HL-60 (cell line): ENCODE measurements around the gene CD58.

ENCODE experiments used
- DNase-seq, 2 experiments: peaks; one replicate each; pipeline ENCODE4 v3.0.0-alpha.2; 2010 to 2020; ENCODE audit warnings: low read depth in 1 of 2, low spot score in 1 of 2
- H3K27ac ChIP-seq: fragments of 250-450 bp; sonication (Bioruptor Pico); replicated peaks from 2 replicates; pipeline ENCODE4 v1.5.1; 2020; ENCODE audit warnings: mild to moderate bottlenecking, moderate library complexity
- H3K27me3 ChIP-seq: fragments of 250-450 bp; sonication (Bioruptor Pico); 2 replicates; pipeline ENCODE4 v1.5.1; 2021; ENCODE audit warnings: mild to moderate bottlenecking, moderate library complexity; ENCODE audit not compliant: insufficient read depth, poor library complexity, severe bottlenecking
- H3K4me3 ChIP-seq: replicated peaks from 2 replicates; pipeline ENCODE4 v1.5.1; 2011; ENCODE audit warnings: mild to moderate bottlenecking, control low read depth, low read length; ENCODE audit not compliant: insufficient read depth
- GABPA ChIP-seq: IDR thresholded peaks from 2 replicates; pipeline ENCODE4 v1.6.1; 2012; ENCODE audit warnings: low read depth
- POLR2AphosphoS5 ChIP-seq: IDR thresholded peaks from 2 replicates; pipeline ENCODE4 v1.6.1; 2012; ENCODE audit warnings: low read depth
- REST ChIP-seq: IDR thresholded peaks from 2 replicates; pipeline ENCODE4 v1.6.1; 2012; ENCODE audit warnings: low read depth; ENCODE audit not compliant: insufficient replicate concordance
- SPI1 ChIP-seq: IDR thresholded peaks from 2 replicates; pipeline ENCODE4 v1.6.1; 2012; ENCODE audit warnings: low read depth, mild to moderate bottlenecking, borderline replicate concordance
- TF ChIP-seq, protein P1 (sequence below): IDR thresholded peaks from one replicate; pipeline ENCODE4 v1.5.1; 2011; ENCODE audit warnings: low read length, control low read depth, inconsistent platforms; ENCODE audit not compliant: insufficient read depth

Gene CD58

DNA sequence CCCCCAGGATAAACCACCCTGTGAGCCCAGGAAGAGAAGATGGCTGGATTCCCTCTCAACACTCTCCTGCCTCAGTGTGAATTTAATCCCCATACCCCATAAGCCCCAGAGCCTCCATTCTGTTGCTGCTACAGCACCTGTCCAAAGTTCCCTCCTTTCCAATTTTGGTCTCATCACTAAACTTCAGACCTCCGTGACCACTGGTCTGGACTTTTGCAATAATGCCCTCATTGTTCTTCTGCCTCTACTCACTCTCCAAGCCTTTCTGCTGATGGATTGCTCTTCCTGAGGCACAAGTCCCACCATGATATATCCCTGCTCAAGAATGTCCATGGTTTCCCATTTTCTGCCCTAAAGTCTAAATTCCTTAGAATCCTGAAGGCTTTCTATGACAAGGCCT is 83.2 kb downstream of the CD58 start:
- no peak overlapping the region for H3K4me3 ChIP-seq
- no peaks in the 10 kb centered on the region for H3K27me3 ChIP-seq
- no peak overlapping the region for H3K27ac ChIP-seq
- TF ChIP-seq GABPA (no peak), REST (no peak), POLR2AphosphoS5 (no peak), SPI1 (no peak)
- TF ChIP-seq, protein P1, sequence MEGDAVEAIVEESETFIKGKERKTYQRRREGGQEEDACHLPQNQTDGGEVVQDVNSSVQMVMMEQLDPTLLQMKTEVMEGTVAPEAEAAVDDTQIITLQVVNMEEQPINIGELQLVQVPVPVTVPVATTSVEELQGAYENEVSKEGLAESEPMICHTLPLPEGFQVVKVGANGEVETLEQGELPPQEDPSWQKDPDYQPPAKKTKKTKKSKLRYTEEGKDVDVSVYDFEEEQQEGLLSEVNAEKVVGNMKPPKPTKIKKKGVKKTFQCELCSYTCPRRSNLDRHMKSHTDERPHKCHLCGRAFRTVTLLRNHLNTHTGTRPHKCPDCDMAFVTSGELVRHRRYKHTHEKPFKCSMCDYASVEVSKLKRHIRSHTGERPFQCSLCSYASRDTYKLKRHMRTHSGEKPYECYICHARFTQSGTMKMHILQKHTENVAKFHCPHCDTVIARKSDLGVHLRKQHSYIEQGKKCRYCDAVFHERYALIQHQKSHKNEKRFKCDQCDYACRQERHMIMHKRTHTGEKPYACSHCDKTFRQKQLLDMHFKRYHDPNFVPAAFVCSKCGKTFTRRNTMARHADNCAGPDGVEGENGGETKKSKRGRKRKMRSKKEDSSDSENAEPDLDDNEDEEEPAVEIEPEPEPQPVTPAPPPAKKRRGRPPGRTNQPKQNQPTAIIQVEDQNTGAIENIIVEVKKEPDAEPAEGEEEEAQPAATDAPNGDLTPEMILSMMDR, result no peak
- DNase-seq, result no peak

GRCh38 chr1:116487031-116487430 is 83.8 kb downstream of the CD58 start:
- TF ChIP-seq REST (no peak), POLR2AphosphoS5 (no peak), GABPA (no peak), SPI1 (no peak)
- TF ChIP-seq, protein P1, result no peak
- Histone ChIP-seq H3K4me3 (no peak overlapping the region), H3K27ac (no peak overlapping the region), H3K27me3 (no peaks in the 10 kb centered on the region)
- no peak for DNase-seq

GRCh38 chr1:116486424-116486823 is 84.4 kb downstream of the CD58 start:
- DNase-seq, result no peak
- H3K27me3 ChIP-seq, result no peaks in the 10 kb centered on the region
- H3K4me3 ChIP-seq, result no peak overlapping the region
- no peak overlapping the region for H3K27ac ChIP-seq
- TF ChIP-seq, protein P1, result no peak
- TF ChIP-seq POLR2AphosphoS5, result no peak
- TF ChIP-seq GABPA, result no peak
- TF ChIP-seq REST, result no peak
- no peak for TF ChIP-seq SPI1
